Measurements from ENCODE around the gene NELL1.
"Not testable (repeated sequence)": the region's sequence is repeated elsewhere in the genome, so short reads cannot be mapped to it uniquely, and the experiment has no call there.

The NELL1 gene

GRCh38 chr11:21109341-21109740 lies 440.0 kb downstream of the NELL1 start:
- DNase-seq (ENCODE audit: low read depth in 2 of 2) = no peak

GRCh38 chr11:21110415-21110814 lies 441.0 kb downstream of the NELL1 start:
- DNase-seq (ENCODE audit: low read depth in 2 of 2) = no peak

GRCh38 chr11:21113876-21114275 lies 444.5 kb downstream of the NELL1 start:
- no peak for DNase-seq (ENCODE audit: low read depth in 2 of 2)

- DNase-seq (ENCODE audit: low read depth in 2 of 2) = no peak
Measured at GRCh38 chr11:21116009-21116408, 446.6 kb downstream of the NELL1 start.

- no peak for DNase-seq (ENCODE audit: low read depth in 2 of 2)
Measured at GRCh38 chr11:21119411-21119810, 450.0 kb downstream of the NELL1 start.

- DNase-seq (ENCODE audit: low read depth in 2 of 2) = no peak
Measured at GRCh38 chr11:21121991-21122390, 452.6 kb downstream of the NELL1 start.

GRCh38 chr11:21122523-21122922 lies 453.1 kb downstream of the NELL1 start:
- DNase-seq (ENCODE audit: low read depth in 2 of 2) = no peak

- no peak for DNase-seq (ENCODE audit: low read depth in 2 of 2)
Measured at GRCh38 chr11:21132146-21132720, 462.8 kb downstream of the NELL1 start.

- DNase-seq (ENCODE audit: low read depth in 2 of 2) = no peak
Measured at GRCh38 chr11:21133244-21133643, 463.9 kb downstream of the NELL1 start.

- no peak for DNase-seq (ENCODE audit: low read depth in 2 of 2)
Measured at GRCh38 chr11:21133722-21134121, 464.3 kb downstream of the NELL1 start.

GRCh38 chr11:21137803-21138202 lies 468.4 kb downstream of the NELL1 start:
- DNase-seq (ENCODE audit: low read depth in 2 of 2) = no peak

GRCh38 chr11:21141557-21141956 lies 472.2 kb downstream of the NELL1 start:
- DNase-seq (ENCODE audit: low read depth in 2 of 2) = not testable (repeated sequence)

- no peak for DNase-seq (ENCODE audit: low read depth in 2 of 2)
Measured at GRCh38 chr11:21142007-21142406, 472.6 kb downstream of the NELL1 start.

- no peak for DNase-seq (ENCODE audit: low read depth in 2 of 2)
Measured at GRCh38 chr11:21144531-21144930, 475.1 kb downstream of the NELL1 start.

GRCh38 chr11:21148376-21148775 lies 479.0 kb downstream of the NELL1 start:
- no peak for DNase-seq (ENCODE audit: low read depth in 2 of 2)

GRCh38 chr11:21160140-21160539 lies 490.8 kb downstream of the NELL1 start:
- no peak for DNase-seq (ENCODE audit: low read depth in 2 of 2)

GRCh38 chr11:21169639-21170038 lies 500.3 kb downstream of the NELL1 start:
- DNase-seq (ENCODE audit: low read depth in 2 of 2) = no peak

GRCh38 chr11:21173476-21173875 lies 504.1 kb downstream of the NELL1 start:
- DNase-seq (ENCODE audit: low read depth in 2 of 2) = no peak

- DNase-seq (ENCODE audit: low read depth in 2 of 2) = no peak
Measured at GRCh38 chr11:21174781-21175180, 505.4 kb downstream of the NELL1 start.

- DNase-seq (ENCODE audit: low read depth in 2 of 2) = no peak
Measured at GRCh38 chr11:21177379-21177778, 508.0 kb downstream of the NELL1 start.

- no peak for DNase-seq (ENCODE audit: low read depth in 2 of 2)
Measured at GRCh38 chr11:21179770-21180169, 510.4 kb downstream of the NELL1 start.

- DNase-seq (ENCODE audit: low read depth in 2 of 2) = no peak
Measured at GRCh38 chr11:21180182-21180581, 510.8 kb downstream of the NELL1 start.

GRCh38 chr11:21185959-21186358 lies 516.6 kb downstream of the NELL1 start:
- no peak for DNase-seq (ENCODE audit: low read depth in 2 of 2)

- DNase-seq (ENCODE audit: low read depth in 2 of 2) = no peak
Measured at GRCh38 chr11:21190181-21190580, 520.8 kb downstream of the NELL1 start.

Data from stimulated activated CD8-positive, alpha-beta memory T cell treated with anti-CD3 and anti-CD28 coated beads, Interleukin-7, amount 100 ng/mL, for 4 hours (primary cell).